Loucy (cell line): ENCODE measurements around the gene PAN2.

Source experiments
- EZH2phosphoT487 ChIP-seq: fragments of 200-600 bp; IDR thresholded peaks from 2 replicates; pipeline ENCODE4 v1.6.1; 2018; ENCODE audit warnings: antibody characterized with exemption, mild to moderate bottlenecking, moderate library complexity, borderline replicate concordance
- TF ChIP-seq, protein P1 (sequence below): fragments of 200-600 bp; sonication (generic); conservative IDR thresholded peaks from 2 replicates; pipeline ENCODE4 v1.5.1; 2014; ENCODE audit warnings: mild to moderate bottlenecking, antibody characterized with exemption, low read length

DNA sequence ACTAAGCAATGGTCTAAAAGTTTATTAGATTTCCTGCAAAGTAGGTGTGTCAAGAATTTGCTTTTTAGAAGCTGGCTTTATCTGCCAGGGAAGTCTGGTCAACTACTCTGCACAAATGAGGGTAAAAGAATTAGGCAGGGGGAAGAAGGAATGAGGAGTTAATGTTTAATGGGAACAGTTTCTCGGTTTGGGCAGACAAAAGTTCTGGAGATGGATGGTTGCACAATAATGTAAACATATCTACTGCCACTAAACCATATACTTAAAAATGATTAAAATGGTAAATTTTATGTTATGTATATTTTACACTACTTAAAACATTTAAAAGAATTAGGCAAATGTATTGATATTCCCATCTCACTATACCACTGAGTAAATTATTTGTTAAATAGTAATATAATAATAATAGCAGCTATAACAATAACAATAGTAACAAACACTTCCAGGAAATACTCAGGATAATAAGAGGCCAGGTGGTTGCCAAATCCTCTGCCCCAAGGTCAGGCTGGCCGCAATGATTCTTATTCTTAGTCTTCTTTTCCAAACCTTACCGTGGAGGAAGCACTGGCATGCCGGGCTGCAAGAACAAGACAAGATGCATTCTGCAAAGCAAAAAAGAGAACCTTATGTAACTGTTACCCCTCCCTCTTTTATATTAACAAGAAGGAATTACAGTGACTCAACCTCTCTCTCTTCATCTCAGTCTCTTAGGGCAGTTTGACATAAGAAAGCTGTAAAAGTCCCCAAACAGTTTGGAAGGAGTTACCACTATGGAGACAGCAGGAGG, 47.6 kb downstream of the PAN2 start:
- TF ChIP-seq, protein P1, sequence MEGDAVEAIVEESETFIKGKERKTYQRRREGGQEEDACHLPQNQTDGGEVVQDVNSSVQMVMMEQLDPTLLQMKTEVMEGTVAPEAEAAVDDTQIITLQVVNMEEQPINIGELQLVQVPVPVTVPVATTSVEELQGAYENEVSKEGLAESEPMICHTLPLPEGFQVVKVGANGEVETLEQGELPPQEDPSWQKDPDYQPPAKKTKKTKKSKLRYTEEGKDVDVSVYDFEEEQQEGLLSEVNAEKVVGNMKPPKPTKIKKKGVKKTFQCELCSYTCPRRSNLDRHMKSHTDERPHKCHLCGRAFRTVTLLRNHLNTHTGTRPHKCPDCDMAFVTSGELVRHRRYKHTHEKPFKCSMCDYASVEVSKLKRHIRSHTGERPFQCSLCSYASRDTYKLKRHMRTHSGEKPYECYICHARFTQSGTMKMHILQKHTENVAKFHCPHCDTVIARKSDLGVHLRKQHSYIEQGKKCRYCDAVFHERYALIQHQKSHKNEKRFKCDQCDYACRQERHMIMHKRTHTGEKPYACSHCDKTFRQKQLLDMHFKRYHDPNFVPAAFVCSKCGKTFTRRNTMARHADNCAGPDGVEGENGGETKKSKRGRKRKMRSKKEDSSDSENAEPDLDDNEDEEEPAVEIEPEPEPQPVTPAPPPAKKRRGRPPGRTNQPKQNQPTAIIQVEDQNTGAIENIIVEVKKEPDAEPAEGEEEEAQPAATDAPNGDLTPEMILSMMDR: no peak
- no peak for TF ChIP-seq EZH2phosphoT487
